ENCODE data around the gene RANBP1. TPM values are rescaled to one million over a fixed set of nuclear protein-coding genes. Genes with fewer than 3 reads are reported as not detected.

The RANBP1 gene
- total and polyA plus RNA-seq, 2 experiments from 2014 or later, result 233 to 253 TPM

- H2AFZ ChIP-seq, result no peak overlapping the region
- H4K20me1 ChIP-seq (ENCODE audit: insufficient read depth), result no peaks in the 10 kb centered on the region
- no peaks in the 10 kb centered on the region for H3K9me3 ChIP-seq (ENCODE audit: low read depth)
- H3K4me1 ChIP-seq (ENCODE audit: insufficient read depth), result no peaks in the 10 kb centered on the region; the same call in 1 of the 2 replicates
- H3K27ac ChIP-seq, result no peak overlapping the region
- no peaks in the 10 kb centered on the region for H3K79me2 ChIP-seq (ENCODE audit: insufficient read depth)
- H3K36me3 ChIP-seq (ENCODE audit: low read depth), result no peaks in the 10 kb centered on the region
- peaks cover under 1% of the 10 kb centered on the region; the same call in 1 of the 2 replicates for H3F3A ChIP-seq (ENCODE audit: insufficient read depth)
- H3K4me2 ChIP-seq (ENCODE audit: unreplicated experiment), result no peak overlapping the region
- TF ChIP-seq EZH2 (IDR thresholded peaks at IDR 0.05; ENCODE audit: insufficient read depth, poor library complexity, severe bottlenecking) (no peak), EZH2phosphoT487 (IDR thresholded peaks at IDR 0.05; ENCODE audit: insufficient read depth, low read depth) (no peak)
- H3K4me3 ChIP-seq, result no peak overlapping the region
- 81 to 83% methylated on average over 14 of the region's 14 CpGs for WGBS, 2 experiments (ENCODE audit: low coverage in 1 of 2, low lambda C conversion rate in 2 of 2, missing lambda C conversion rate in 2 of 2)
- H3K27me3 ChIP-seq (replicated peaks; ENCODE audit: insufficient read depth), result no peaks in the 10 kb centered on the region
- no peak for DNase-seq
- H3K9ac ChIP-seq, result no peak overlapping the region
- H3K9me2 ChIP-seq (ENCODE audit: insufficient read depth), result no peaks in the 10 kb centered on the region
- in situ Hi-C loops (cut with MboI), result no loop called here
Observed at GRCh38 chr22:20147237-20147988, 31.5 kb downstream of the RANBP1 start.

GRCh38 chr22:20148414-20148813 is 32.5 kb downstream of the RANBP1 start:
- Histone ChIP-seq H3F3A (ENCODE audit: insufficient read depth) (no peaks in the 10 kb centered on the region), H3K36me3 (ENCODE audit: low read depth) (no peaks in the 10 kb centered on the region), H2AFZ (no peak overlapping the region), H3K4me3 (no peak overlapping the region), H3K9me3 (ENCODE audit: low read depth) (no peaks in the 10 kb centered on the region), H3K27me3 (replicated peaks; ENCODE audit: insufficient read depth) (no peaks in the 10 kb centered on the region), H3K79me2 (ENCODE audit: insufficient read depth) (no peaks in the 10 kb centered on the region), H3K9ac (no peak overlapping the region), H3K27ac (no peak overlapping the region), H4K20me1 (ENCODE audit: insufficient read depth) (no peaks in the 10 kb centered on the region), H3K4me2 (ENCODE audit: unreplicated experiment) (no peak overlapping the region), H3K9me2 (ENCODE audit: insufficient read depth) (no peaks in the 10 kb centered on the region), H3K4me1 (ENCODE audit: insufficient read depth) (no peaks in the 10 kb centered on the region)
- no peak for DNase-seq
- TF ChIP-seq EZH2phosphoT487 (IDR thresholded peaks at IDR 0.05; ENCODE audit: insufficient read depth, low read depth) (no peak), EZH2 (IDR thresholded peaks at IDR 0.05; ENCODE audit: insufficient read depth, poor library complexity, severe bottlenecking) (no peak)
- 72 to 73% methylated on average over 14 of the region's 18 CpGs for WGBS, 2 experiments (ENCODE audit: low coverage in 1 of 2, low lambda C conversion rate in 2 of 2, missing lambda C conversion rate in 2 of 2)
- in situ Hi-C loops (cut with MboI), result no loop called here

GRCh38 chr22:20149257-20150250 is 33.6 kb downstream of the RANBP1 start:
- no peaks in the 10 kb centered on the region for H3K36me3 ChIP-seq (ENCODE audit: low read depth)
- H3K4me1 ChIP-seq (ENCODE audit: insufficient read depth), result no peaks in the 10 kb centered on the region
- no peak for TF ChIP-seq EZH2 (IDR thresholded peaks at IDR 0.05; ENCODE audit: insufficient read depth, poor library complexity, severe bottlenecking)
- TF ChIP-seq EZH2phosphoT487 (IDR thresholded peaks at IDR 0.05; ENCODE audit: insufficient read depth, low read depth), result no peak
- H3K9ac ChIP-seq, result no peak overlapping the region
- no peak overlapping the region for H3K27ac ChIP-seq
- 75 to 82% methylated on average over 15 to 32 of the region's 32 CpGs for WGBS, 2 experiments (ENCODE audit: low coverage in 1 of 2, low lambda C conversion rate in 2 of 2, missing lambda C conversion rate in 2 of 2)
- H3F3A ChIP-seq (ENCODE audit: insufficient read depth), result no peaks in the 10 kb centered on the region
- H2AFZ ChIP-seq, result no peak overlapping the region
- in situ Hi-C loops (cut with MboI), result no loop called here
- no peaks in the 10 kb centered on the region for H3K27me3 ChIP-seq (replicated peaks; ENCODE audit: insufficient read depth)
- H3K9me3 ChIP-seq (ENCODE audit: low read depth), result no peaks in the 10 kb centered on the region
- no peak overlapping the region for H3K4me2 ChIP-seq (ENCODE audit: unreplicated experiment)
- no peaks in the 10 kb centered on the region for H3K9me2 ChIP-seq (ENCODE audit: insufficient read depth)
- H4K20me1 ChIP-seq (ENCODE audit: insufficient read depth), result no peaks in the 10 kb centered on the region
- no peak overlapping the region for H3K4me3 ChIP-seq
- H3K79me2 ChIP-seq (ENCODE audit: insufficient read depth), result no peaks in the 10 kb centered on the region
- no peak for DNase-seq

GRCh38 chr22:20150381-20151275 is 34.7 kb downstream of the RANBP1 start, which contains the start of gene CCDC188:
CCDC188 (minus strand) TSS chr22:20151055; CDS start chr22:20150986, 69 bp downstream.
- TF ChIP-seq EZH2phosphoT487 (IDR thresholded peaks at IDR 0.05; ENCODE audit: insufficient read depth, low read depth), result no peak
- no peak for TF ChIP-seq EZH2 (IDR thresholded peaks at IDR 0.05; ENCODE audit: insufficient read depth, poor library complexity, severe bottlenecking)
- H3K27me3 ChIP-seq (replicated peaks; ENCODE audit: insufficient read depth), result no peaks in the 10 kb centered on the region
- H3K36me3 ChIP-seq (ENCODE audit: low read depth), result no peaks in the 10 kb centered on the region
- H3K9ac ChIP-seq, result no peak within 1 kb of the TSS
- no peak for DNase-seq
- no peak within 1 kb of the TSS for H3K4me2 ChIP-seq (ENCODE audit: unreplicated experiment)
- no peaks in the 10 kb centered on the region for H3K9me3 ChIP-seq (ENCODE audit: low read depth)
- no peaks in the 10 kb centered on the region for H3K9me2 ChIP-seq (ENCODE audit: insufficient read depth)
- no peaks in the 10 kb centered on the region for H3F3A ChIP-seq (ENCODE audit: insufficient read depth)
- no peak within 1 kb of the TSS for H3K4me3 ChIP-seq
- no peaks in the 10 kb centered on the region for H3K79me2 ChIP-seq (ENCODE audit: insufficient read depth)
- in situ Hi-C loops (cut with MboI), result no loop called here
- no peaks in the 10 kb centered on the region for H3K4me1 ChIP-seq (ENCODE audit: insufficient read depth)
- H3K27ac ChIP-seq, result no peak within 1 kb of the TSS
- no peaks in the 10 kb centered on the region for H4K20me1 ChIP-seq (ENCODE audit: insufficient read depth)
- no peak within 1 kb of the TSS for H2AFZ ChIP-seq
- WGBS, 2 experiments (ENCODE audit: low coverage in 1 of 2, low lambda C conversion rate in 2 of 2, missing lambda C conversion rate in 2 of 2), result 73 to 76% methylated on average over 8 to 13 of the region's 14 CpGs
